Heart left ventricle (tissue), 16 donors: ENCODE measurements around the gene IL1RAP. TPM values are rescaled to one million over a fixed set of nuclear protein-coding genes. Genes with fewer than 3 reads are reported as not detected.
A peak's percentile ranks its signal among the peaks of the same experiment; 100 is the strongest.

ENCODE experiments used
- ATAC-seq, 4 donors: fragments of 200-7000 bp; cut with Tn5 transposase; one replicate each; pipeline ENCODE4 v1.9.1; 2020 to 2022; ENCODE audit warnings: moderate library complexity in 4 of 4, mild to moderate bottlenecking in 3 of 4, moderate number of reproducible peaks in 1 of 4
- DNase-seq, 5 donors: peaks; one replicate each; pipeline ENCODE4 v3.0.0-alpha.2; 2020
- H3K27ac ChIP-seq, 12 donors: fragments of 200-600 bp; sonication (generic) in 4 of 12; one replicate each; pipeline versions ENCODE4 v1.5.0 to v1.8.0; 2016 to 2022; ENCODE audit warnings: mild to moderate bottlenecking in 2 of 12
- H3K27me3 ChIP-seq, 9 donors: fragments of 200-600 bp; sonication (generic) in 2 of 9; one replicate each; pipeline versions ENCODE4 v1.5.1 to v1.8.0; 2016 to 2022; ENCODE audit warnings: mild to moderate bottlenecking in 3 of 9
- H3K36me3 ChIP-seq, 9 donors: fragments of 200-600 bp; sonication (generic) in 2 of 9; one replicate each; pipeline versions ENCODE4 v1.5.0 to v1.8.0; 2018 to 2022; ENCODE audit warnings: mild to moderate bottlenecking in 2 of 9
- H3K4me1 ChIP-seq, 12 donors: fragments of 200-600 bp; sonication (generic) in 4 of 12; one replicate each; pipeline versions ENCODE4 v1.5.0 to v1.8.0; 2016 to 2022; ENCODE audit warnings: mild to moderate bottlenecking in 3 of 12
- H3K4me3 ChIP-seq, 12 donors: fragments of 200-600 bp; sonication (generic) in 4 of 12; one replicate each; pipeline versions ENCODE4 v1.5.0 to v1.8.0; 2017 to 2022; ENCODE audit warnings: mild to moderate bottlenecking in 9 of 12, moderate library complexity in 4 of 12
- H3K9me3 ChIP-seq, 12 donors: fragments of 200-600 bp; sonication (generic) in 4 of 12; one replicate each; pipeline versions ENCODE4 v1.5.0 to v1.8.0; 2016 to 2022; ENCODE audit warnings: mild to moderate bottlenecking in 1 of 12
- POLR2A ChIP-seq, 2 donors: fragments of 450-650 bp; IDR thresholded peaks; one replicate each; pipeline ENCODE4 v1.6.1; 2017; ENCODE audit warnings: antibody characterized with exemption in 2 of 2, mild to moderate bottlenecking in 2 of 2, moderate library complexity in 2 of 2
- WGBS, 4 donors: extraction: QIAGEN DNeasy Blood & Tissue Kit in 2 of 4; methylation state at CpG; one replicate each; pipeline versions ENCODE4 v1.1.5 to v1.1.7; 2013 to 2018; 5-methylcytosine and 5-hydroxymethylcytosine counted together
- intact Hi-C, 10 donors: fragments of 100-400 bp; cut with DNase I; formaldehyde crosslinking; loops; one replicate each; pipeline versions ENCODE4 v1.11.1 to v1.14.2; 2022
- polyA plus RNA-seq, 2 donors: library from polyadenylated mRNA; stranded (reverse); fragments of 200-250 nt; gene quantifications; one replicate each; pipeline ENCODE4 v1.2.3, GENCODE V29; 2013
- total RNA-seq, 9 donors: library from RNA; depleted of rRNA in 2 of 9; stranded (reverse); fragments of >200 nt in 2 of 9; fragmentation: NEBNext Ultra II Directional in 3 of 9; extraction: Animal tissue kit (Norgen Biotek cat#: 25700) in 3 of 9; gene quantifications; one replicate each; pipeline versions ENCODE4 v1.1.0 to v1.2.4, GENCODE V29; 2016 to 2023
- TF ChIP-seq, protein P1 (sequence below), 12 donors: fragments of 200-600 bp; sonication (generic) in 4 of 12; IDR thresholded peaks; one replicate each; pipeline versions ENCODE4 v1.5.0 to v1.8.0; 2018 to 2022; ENCODE audit warnings: antibody characterized with exemption in 12 of 12, mild to moderate bottlenecking in 5 of 12
- donor health status: ischemic (EF 13 %, LVEDD 7.1; RV severe dilation, severe dysfunction).
- donor health status: healthy with polysubstance abuse.
- donor health status: DM: no; HTN: yes; CAD: no.
- donor health status: DM: no; HTN: no; CAD: no.
- donor health status: ischemic (EF 25% LVEDD 6.9; RV normal size, moderate dysfunction).
- donor health status: ischemic (EF 25% LVEDD 5.7; RV mildly dilated, moderate dysfunction).
- donor health status: healthy.
- donor health status: DM: yes; HTN: yes; CAD: no.
- donor health status: ischemic (EF 35%, LVEDD 5.7; RV mildly dilated, moderate dysfunction).
- donor health status: nonischemic (EF 11% LVEDD 7.7; RV severe dilation, severe dysfunction).
- donor health status: DM: yes; HTN: yes; CAD: no.
- donor health status: PGD.
- donor health status: ischemic (EF 29% LVEDD 5.4; RV normal size, mild dysfunction).
- donor health status: nonischemic (EF 23%, LVEDD 6.1; RV moderate dilation, normal function).

Gene IL1RAP
- total and polyA plus RNA-seq, 11 donors = 1.6 to 16.4 (median 8.2) TPM

DNA sequence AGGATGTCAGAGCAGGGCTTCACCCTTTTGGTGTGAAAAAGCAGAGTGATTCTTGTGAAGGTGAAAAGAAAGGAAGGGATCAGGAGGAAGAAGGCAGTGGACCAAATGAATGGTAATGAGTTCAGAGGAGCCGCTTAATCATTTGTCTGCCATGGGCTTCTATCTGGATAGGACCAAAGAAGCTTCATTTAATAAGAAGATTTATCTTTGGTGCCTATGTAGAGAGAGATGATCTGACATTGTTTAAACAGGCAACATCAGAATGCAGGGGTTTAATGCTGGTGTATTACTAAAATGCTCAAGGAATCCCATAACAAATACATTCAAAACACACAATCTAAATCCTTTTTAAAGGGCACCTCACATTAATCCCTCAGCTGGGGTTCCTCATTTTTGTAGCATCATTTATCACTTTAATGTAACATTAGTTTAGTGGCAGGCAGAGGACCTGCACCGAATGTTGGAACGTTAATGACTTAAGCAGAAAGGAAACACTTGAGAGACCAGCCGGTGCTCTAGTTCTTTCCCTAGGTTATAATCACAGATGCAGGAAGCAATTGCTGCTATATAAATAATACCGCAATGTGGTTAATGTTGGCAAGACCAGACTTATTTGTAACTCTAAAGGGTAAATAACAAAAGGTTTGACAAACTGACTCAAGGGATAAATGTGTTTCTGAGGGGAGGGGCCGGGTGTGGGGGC lies 27.9 kb upstream of the IL1RAP start:
- 24 to 30% (median 28%) methylated on average over 6 of the region's 6 CpGs for WGBS, 4 donors
- no peak overlapping the region for H3K4me3 ChIP-seq
- no peaks in the 10 kb centered on the region for H3K9me3 ChIP-seq
- H3K27ac ChIP-seq = no peak overlapping the region
- TF ChIP-seq, protein P1, sequence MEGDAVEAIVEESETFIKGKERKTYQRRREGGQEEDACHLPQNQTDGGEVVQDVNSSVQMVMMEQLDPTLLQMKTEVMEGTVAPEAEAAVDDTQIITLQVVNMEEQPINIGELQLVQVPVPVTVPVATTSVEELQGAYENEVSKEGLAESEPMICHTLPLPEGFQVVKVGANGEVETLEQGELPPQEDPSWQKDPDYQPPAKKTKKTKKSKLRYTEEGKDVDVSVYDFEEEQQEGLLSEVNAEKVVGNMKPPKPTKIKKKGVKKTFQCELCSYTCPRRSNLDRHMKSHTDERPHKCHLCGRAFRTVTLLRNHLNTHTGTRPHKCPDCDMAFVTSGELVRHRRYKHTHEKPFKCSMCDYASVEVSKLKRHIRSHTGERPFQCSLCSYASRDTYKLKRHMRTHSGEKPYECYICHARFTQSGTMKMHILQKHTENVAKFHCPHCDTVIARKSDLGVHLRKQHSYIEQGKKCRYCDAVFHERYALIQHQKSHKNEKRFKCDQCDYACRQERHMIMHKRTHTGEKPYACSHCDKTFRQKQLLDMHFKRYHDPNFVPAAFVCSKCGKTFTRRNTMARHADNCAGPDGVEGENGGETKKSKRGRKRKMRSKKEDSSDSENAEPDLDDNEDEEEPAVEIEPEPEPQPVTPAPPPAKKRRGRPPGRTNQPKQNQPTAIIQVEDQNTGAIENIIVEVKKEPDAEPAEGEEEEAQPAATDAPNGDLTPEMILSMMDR (IDR thresholded peaks at IDR 0.05) = peak in 1 of 12 donors; percentile 4
- TF ChIP-seq POLR2A (IDR thresholded peaks at IDR 0.05) = no peak
- ATAC-seq = peak in 1 of 4 donors; percentile 41
- peaks cover 0 to 14% (median 1%) of the 10 kb centered on the region in 12 donors for H3K4me1 ChIP-seq
- no peaks in the 10 kb centered on the region for H3K36me3 ChIP-seq
- no peak for DNase-seq
- intact Hi-C loops = no loop called here
- H3K27me3 ChIP-seq = peaks cover 0 to 6% (median 0%) of the 10 kb centered on the region in 9 donors

DNA sequence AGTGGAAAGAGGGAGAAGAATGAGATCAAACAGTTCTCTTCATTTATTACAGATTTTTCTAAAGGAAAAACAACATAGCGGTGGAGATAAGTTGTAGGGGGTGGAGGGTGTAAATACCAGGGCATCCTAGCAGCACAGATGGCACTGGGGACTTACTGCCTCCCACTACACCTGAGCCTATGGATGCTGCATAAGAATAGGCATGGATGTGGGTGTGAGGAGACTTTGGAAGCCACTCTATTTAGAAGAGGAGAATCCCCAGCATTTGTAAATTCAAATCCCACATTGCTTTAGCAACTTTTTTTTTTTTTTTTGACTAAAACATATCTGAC lies 27.4 kb upstream of the IL1RAP start:
- Histone ChIP-seq H3K36me3 (no peaks in the 10 kb centered on the region), H3K27me3 (peaks cover 0 to 6% (median 0%) of the 10 kb centered on the region in 9 donors), H3K4me3 (no peak overlapping the region), H3K9me3 (no peaks in the 10 kb centered on the region), H3K27ac (no peak overlapping the region), H3K4me1 (peaks cover 0 to 15% (median 1%) of the 10 kb centered on the region in 12 donors)
- ATAC-seq (peak in 1 of 4 donors; percentile 23), DNase-seq (no peak)
- TF ChIP-seq POLR2A (IDR thresholded peaks at IDR 0.05) = no peak
- TF ChIP-seq, protein P1 (IDR thresholded peaks at IDR 0.05) = no peak
- intact Hi-C loops = no loop called here
- 29 to 51% (median 33%) methylated on average over 1 of the region's 1 CpG for WGBS, 4 donors

GRCh38 chr3:190486908-190487607 lies 26.8 kb upstream of the IL1RAP start:
- intact Hi-C loops = no loop called here
- Histone ChIP-seq H3K4me1 (peaks cover 0 to 20% (median 1%) of the 10 kb centered on the region in 12 donors), H3K27me3 (peaks cover 0 to 6% (median 0%) of the 10 kb centered on the region in 9 donors), H3K27ac (peak overlapping the region in 9 of 12 donors; percentile 36 to 86 (median 73)), H3K4me3 (peak overlapping the region in 11 of 12 donors; percentile 11 to 59 (median 44)), H3K9me3 (no peaks in the 10 kb centered on the region), H3K36me3 (no peaks in the 10 kb centered on the region)
- no peak for DNase-seq
- no peak for TF ChIP-seq POLR2A (IDR thresholded peaks at IDR 0.05)
- TF ChIP-seq, protein P1 (IDR thresholded peaks at IDR 0.05) = no peak
- 54 to 65% (median 59%) methylated on average over 4 of the region's 4 CpGs for WGBS, 4 donors
- ATAC-seq = peak in 3 of 4 donors; percentile 35 to 49 (median 38)

DNA sequence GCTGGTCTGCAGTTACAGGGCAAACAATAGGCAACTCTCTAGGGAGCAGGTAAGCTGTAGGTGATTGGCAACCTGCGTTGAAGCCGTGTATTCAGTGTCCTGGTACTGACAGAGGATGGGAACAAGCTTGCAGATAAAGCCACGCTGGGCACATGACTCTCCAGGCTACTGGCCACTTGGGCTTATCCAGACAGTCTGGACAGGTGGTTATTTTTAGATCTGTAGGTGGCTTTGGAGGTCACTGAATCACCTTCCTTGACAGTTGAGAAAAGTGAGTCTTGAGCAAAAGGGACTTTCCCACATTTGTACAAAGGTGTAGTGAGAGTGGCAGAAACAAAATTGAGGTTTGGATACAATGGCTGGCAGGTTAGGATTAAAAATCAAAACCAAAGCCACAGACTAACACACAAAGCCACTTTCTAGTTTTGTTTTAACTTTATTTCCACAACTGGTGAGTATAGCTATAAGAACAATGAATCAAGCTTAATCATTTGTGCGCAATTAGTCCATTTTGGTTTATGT lies 22.3 kb upstream of the IL1RAP start:
- no peaks in the 10 kb centered on the region for H3K9me3 ChIP-seq
- TF ChIP-seq, protein P1 (IDR thresholded peaks at IDR 0.05) = no peak
- peak overlapping the region in 1 of 12 donors; percentile 12 for H3K4me3 ChIP-seq
- H3K27me3 ChIP-seq = peaks cover 0 to 6% (median 0%) of the 10 kb centered on the region in 9 donors
- intact Hi-C loops = no loop called here
- WGBS, 4 donors = 47 to 55% (median 52%) methylated on average over 4 of the region's 4 CpGs
- DNase-seq = peak; percentile 34 to 68 (median 52)
- peaks cover 0 to 31% (median 4%) of the 10 kb centered on the region in 12 donors for H3K4me1 ChIP-seq
- H3K27ac ChIP-seq = peak overlapping the region; percentile 41 to 86 (median 77)
- peak; percentile 83 to 91 (median 90) for ATAC-seq
- H3K36me3 ChIP-seq = no peaks in the 10 kb centered on the region
